DMS53 treated with DMSO at 0.1 percent for 48 hours (cell line): Measurements from ENCODE around the gene TMEM254.
"Not testable (repeated sequence)": the region's sequence is repeated elsewhere in the genome, so short reads cannot be mapped to it uniquely, and the experiment has no call there.

Experiments used
- DNase-seq: peaks from one replicate; lab custom pipeline; 2025; ENCODE audit not compliant: unreplicated experiment; lab: John Stamatoyannopoulos, UW

Gene TMEM254

GRCh38 chr10:80078448-80079311, at the start of gene TMEM254:
TMEM254 (plus strand) TSS chr10:80078665; CDS start chr10:80078700, 35 bp downstream.
- DNase-seq = peak; percentile 91

GRCh38 chr10:80029205-80029604, 49.3 kb upstream of the TMEM254 start:
- DNase-seq = peak; percentile 17

GRCh38 chr10:80029865-80030264, 48.6 kb upstream of the TMEM254 start:
- DNase-seq = not testable (repeated sequence)

GRCh38 chr10:80032503-80032902, 46.0 kb upstream of the TMEM254 start:
- DNase-seq = no peak

GRCh38 chr10:80034766-80035165, 43.7 kb upstream of the TMEM254 start:
- DNase-seq = not testable (repeated sequence)

- not testable (repeated sequence) for DNase-seq
Observed at GRCh38 chr10:80035430-80035829, 43.0 kb upstream of the TMEM254 start.

GRCh38 chr10:80036921-80037500, 41.5 kb upstream of the TMEM254 start:
- not testable (repeated sequence) for DNase-seq

GRCh38 chr10:80038226-80038625, 40.2 kb upstream of the TMEM254 start:
- DNase-seq = not testable (repeated sequence)

- no peak for DNase-seq
Observed at GRCh38 chr10:80041162-80041561, 37.3 kb upstream of the TMEM254 start.

GRCh38 chr10:80044935-80045334, 33.5 kb upstream of the TMEM254 start:
- peak; percentile 4 for DNase-seq

GRCh38 chr10:80046629-80047441, 31.6 kb upstream of the TMEM254 start:
- DNase-seq = peak; percentile 62

GRCh38 chr10:80050752-80051151, 27.7 kb upstream of the TMEM254 start:
- DNase-seq = no peak

GRCh38 chr10:80051993-80052392, 26.5 kb upstream of the TMEM254 start:
- DNase-seq = no peak

- no peak for DNase-seq
Observed at GRCh38 chr10:80055760-80056159, 22.7 kb upstream of the TMEM254 start.

GRCh38 chr10:80057171-80057570, 21.3 kb upstream of the TMEM254 start:
- DNase-seq = no peak

- DNase-seq = no peak
Observed at GRCh38 chr10:80064120-80064886, 14.2 kb upstream of the TMEM254 start.

- DNase-seq = no peak
Observed at GRCh38 chr10:80066809-80067208, 11.7 kb upstream of the TMEM254 start.

GRCh38 chr10:80067821-80068220, 10.6 kb upstream of the TMEM254 start:
- DNase-seq = not testable (repeated sequence)

- no peak for DNase-seq
Observed at GRCh38 chr10:80068270-80068669, 10.2 kb upstream of the TMEM254 start.

GRCh38 chr10:80070057-80070456, 8.4 kb upstream of the TMEM254 start:
- no peak for DNase-seq

GRCh38 chr10:80072584-80072983, 5.9 kb upstream of the TMEM254 start:
- no peak for DNase-seq
